CD14-positive monocyte (primary cell): ENCODE measurements around the gene MTMR12. TPM values are rescaled to one million over a fixed set of nuclear protein-coding genes. Genes with fewer than 3 reads are reported as not detected.

Experiments
- DNase-seq, 3 donors: peaks; one replicate each; pipeline ENCODE4 v3.0.0-alpha.2; 2011 to 2022
- H2AFZ ChIP-seq: 2 replicates; pipeline ENCODE4 v1.6.0; 2012; ENCODE audit warnings: mild to moderate bottlenecking, low read depth, low read length, inconsistent platforms; ENCODE audit not compliant: insufficient read depth, poor library complexity, severe bottlenecking
- H3K27ac ChIP-seq, 2 donors: 1 replicate in 1 of 2; 2 replicates in 1 of 2; pipeline ENCODE4 v1.5.1; 2012 to 2013; ENCODE audit warnings: low read length in 2 of 2, control low read depth in 1 of 2, inconsistent platforms in 1 of 2, low read depth in 1 of 2, mild to moderate bottlenecking in 1 of 2
- H3K27me3 ChIP-seq, 2 donors: one replicate each; pipeline versions ENCODE4 v1.6.0 to v1.6.1; 2011 to 2013; ENCODE audit warnings: low read length in 2 of 2; ENCODE audit not compliant: control insufficient read depth in 2 of 2, insufficient read depth in 2 of 2
- H3K36me3 ChIP-seq, 2 donors: replicated peaks in 1 of 2; 1 replicate in 1 of 2; 2 replicates in 1 of 2; pipeline versions ENCODE4 v1.5.1 to v1.6.1; 2012 to 2013; ENCODE audit warnings: low read length in 2 of 2, control low read depth in 1 of 2, inconsistent platforms in 1 of 2, mild to moderate bottlenecking in 1 of 2; ENCODE audit not compliant: insufficient read depth in 2 of 2, control insufficient read depth in 1 of 2
- H3K4me1 ChIP-seq, 2 donors: 1 replicate in 1 of 2; 2 replicates in 1 of 2; pipeline versions ENCODE4 v1.5.1 to v1.6.1; 2012 to 2013; ENCODE audit warnings: low read length in 2 of 2, control low read depth in 1 of 2, inconsistent platforms in 1 of 2, mild to moderate bottlenecking in 1 of 2, moderate library complexity in 1 of 2; ENCODE audit not compliant: insufficient read depth in 2 of 2, control insufficient read depth in 1 of 2
- H3K4me2 ChIP-seq: replicated peaks from 2 replicates; pipeline ENCODE3; 2012; ENCODE audit warnings: low read length, moderate library complexity, mild to moderate bottlenecking; ENCODE audit not compliant: poor library complexity, severe bottlenecking; ENCODE audit errors: extremely low read depth
- H3K4me3 ChIP-seq, 3 experiments: fragments of 200-600 bp in 1 of 3; sonication (generic) in 1 of 3; replicated peaks in 1 of 3; 1 replicate in 2 of 3; 2 replicates in 1 of 3; pipeline ENCODE4 v1.5.1; 2011 to 2013; ENCODE audit warnings: low read length in 3 of 3, mild to moderate bottlenecking in 3 of 3, control low read depth in 2 of 3, low read depth in 2 of 3, inconsistent platforms in 1 of 3, moderate library complexity in 1 of 3
- H3K79me2 ChIP-seq: 2 replicates; pipeline ENCODE4 v1.6.0; 2012; ENCODE audit warnings: mild to moderate bottlenecking, control low read depth, inconsistent platforms, low read length, moderate library complexity; ENCODE audit not compliant: insufficient read depth
- H3K9ac ChIP-seq: 2 replicates; pipeline ENCODE4 v1.6.0; 2017; ENCODE audit warnings: low read length, mild to moderate bottlenecking; ENCODE audit not compliant: insufficient read depth, poor library complexity, severe bottlenecking
- H3K9me3 ChIP-seq, 2 donors: replicated peaks in 1 of 2; 1 replicate in 1 of 2; 2 replicates in 1 of 2; pipeline versions ENCODE4 v1.5.1 to v1.6.1; 2012 to 2013; ENCODE audit warnings: low read length in 2 of 2, control low read depth in 1 of 2; ENCODE audit not compliant: control insufficient read depth in 1 of 2, insufficient read depth in 1 of 2
- H4K20me1 ChIP-seq: 2 replicates; pipeline ENCODE4 v1.6.0; 2012; ENCODE audit warnings: mild to moderate bottlenecking, low read length, control low read depth, moderate library complexity; ENCODE audit not compliant: insufficient read depth
- H3K27ac Mint-ChIP-seq, 7 donors: one replicate each; pipeline ENCODE4 v1.8.0; 2020; ENCODE audit warnings: mild to moderate bottlenecking in 7 of 7, mixed read lengths in 7 of 7, moderate library complexity in 6 of 7, inconsistent platforms in 2 of 7
- H3K27me3 Mint-ChIP-seq, 3 donors: one replicate each; pipeline ENCODE4 v1.8.0; 2021 to 2022; ENCODE audit warnings: low read depth in 3 of 3, mild to moderate bottlenecking in 3 of 3, mixed read lengths in 3 of 3, moderate library complexity in 3 of 3, inconsistent platforms in 1 of 3
- H3K36me3 Mint-ChIP-seq, 2 donors: one replicate each; pipeline ENCODE4 v1.8.0; 2020; ENCODE audit warnings: mixed read lengths in 2 of 2, inconsistent platforms in 1 of 2, mild to moderate bottlenecking in 1 of 2
- H3K4me1 Mint-ChIP-seq: one replicate; pipeline ENCODE4 v1.8.0; 2020; ENCODE audit warnings: mild to moderate bottlenecking, mixed read lengths
- H3K4me3 Mint-ChIP-seq, 2 donors: one replicate each; pipeline ENCODE4 v1.8.0; 2020; ENCODE audit warnings: mild to moderate bottlenecking in 2 of 2, mixed read lengths in 2 of 2, moderate library complexity in 1 of 2
- H3K9me3 Mint-ChIP-seq, 7 donors: one replicate each; pipeline ENCODE4 v1.8.0; 2020 to 2022; ENCODE audit warnings: mixed read lengths in 7 of 7, mild to moderate bottlenecking in 6 of 7, moderate library complexity in 6 of 7, inconsistent platforms in 2 of 7
- CTCF ChIP-seq: fragments of 200-600 bp; IDR thresholded peaks from one replicate; pipeline ENCODE4 v1.8.0; 2022; ENCODE audit warnings: antibody characterized with exemption, mild to moderate bottlenecking
- WGBS: methylation state at CpG from one replicate; pipeline ENCODE4 v1.1.5; 2013; ENCODE audit warnings: missing lambda C conversion rate; ENCODE audit not compliant: insufficient coverage; 5-methylcytosine and 5-hydroxymethylcytosine counted together
- intact Hi-C, 2 donors: fragments of 100-400 bp; cut with micrococcal nuclease; formaldehyde crosslinking; loops; one replicate each; pipeline versions ENCODE4 v1.15.0 to v1.15.1; 2023
- polyA plus RNA-seq, 3 donors: library from polyadenylated mRNA; depleted of rRNA in 1 of 3; unstranded in 2 of 3; stranded (reverse) in 1 of 3; fragments of 300-500 nt in 2 of 3; fragments of >200 nt in 1 of 3; fragmentation: Illumina TruSeq in 2 of 3; gene quantifications; 1 replicate in 2 of 3; 2 replicates in 1 of 3; pipeline ENCODE4 v1.2.3, GENCODE V29; 2012 to 2021

The MTMR12 gene
- polyA plus RNA-seq, 3 donors: 10.3 to 19.0 (median 17.3) TPM

GRCh38 chr5:32339198-32339597 is 26.5 kb upstream of the MTMR12 start:
- no peaks in the 10 kb centered on the region for H3K79me2 ChIP-seq
- H3K4me3 ChIP-seq: no peak overlapping the region
- no peak overlapping the region for H3K4me3 Mint-ChIP-seq
- no peak for TF ChIP-seq CTCF
- H3K36me3 ChIP-seq: no peaks in the 10 kb centered on the region
- H3K4me2 ChIP-seq: no peak overlapping the region
- intact Hi-C loops: no loop called here
- no peak for DNase-seq
- H3K27ac Mint-ChIP-seq: no peak overlapping the region
- no CpG with 5 or more reads among the region's 2 CpGs for WGBS
- no peaks in the 10 kb centered on the region for H3K36me3 Mint-ChIP-seq
- no peaks in the 10 kb centered on the region for H4K20me1 ChIP-seq
- H2AFZ ChIP-seq: no peak overlapping the region
- peaks cover 0 to 2% (median 0%) of the 10 kb centered on the region in 3 donors for H3K27me3 Mint-ChIP-seq
- H3K4me1 ChIP-seq: no peaks in the 10 kb centered on the region
- no peaks in the 10 kb centered on the region for H3K27me3 ChIP-seq
- H3K9me3 Mint-ChIP-seq: peaks cover 19 to 51% (median 40%) of the 10 kb centered on the region in 7 donors
- H3K9ac ChIP-seq: no peak overlapping the region
- peaks cover 23 to 30% of the 10 kb centered on the region in 2 donors for H3K9me3 ChIP-seq
- H3K27ac ChIP-seq: no peak overlapping the region
- H3K4me1 Mint-ChIP-seq: no peaks in the 10 kb centered on the region

DNA sequence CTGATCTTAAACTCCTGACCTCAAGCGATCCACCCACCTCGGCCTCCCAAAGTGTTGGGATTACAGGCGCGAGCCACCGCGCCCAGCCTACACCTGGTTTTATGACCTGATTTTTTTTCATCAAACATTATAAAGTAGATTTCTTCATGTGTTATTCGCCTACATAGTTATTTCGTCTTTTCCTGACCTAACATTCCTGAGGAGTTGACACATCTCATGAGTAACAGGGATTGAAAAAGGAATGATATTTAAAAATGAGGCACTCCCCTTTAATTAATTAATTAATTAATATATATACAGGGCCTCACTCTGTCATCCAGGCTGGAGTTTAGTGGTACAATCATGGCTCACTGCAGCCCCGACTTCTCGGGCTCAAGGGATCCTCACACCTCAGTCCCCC is 20.2 kb upstream of the MTMR12 start:
- H3K4me1 ChIP-seq: no peaks in the 10 kb centered on the region
- H3K36me3 ChIP-seq: no peaks in the 10 kb centered on the region
- H3K9me3 ChIP-seq: peaks cover under 1 to 5% of the 10 kb centered on the region in 2 donors
- intact Hi-C loops: no loop called here
- no peak overlapping the region for H3K27ac Mint-ChIP-seq
- peaks cover 4 to 14% (median 8%) of the 10 kb centered on the region in 7 donors for H3K9me3 Mint-ChIP-seq
- H3K4me1 Mint-ChIP-seq: no peaks in the 10 kb centered on the region
- TF ChIP-seq CTCF: no peak
- no peak overlapping the region for H3K4me3 ChIP-seq
- H3K27me3 ChIP-seq: no peaks in the 10 kb centered on the region
- no peak overlapping the region for H3K4me2 ChIP-seq
- no peaks in the 10 kb centered on the region for H3K79me2 ChIP-seq
- H3K27ac ChIP-seq: no peak overlapping the region
- H4K20me1 ChIP-seq: no peaks in the 10 kb centered on the region
- no peak for DNase-seq
- 100% methylated on average over 2 of the region's 10 CpGs for WGBS
- no peak overlapping the region for H3K9ac ChIP-seq
- no peak overlapping the region for H2AFZ ChIP-seq
- peaks cover 1 to 4% (median 1%) of the 10 kb centered on the region in 3 donors for H3K27me3 Mint-ChIP-seq
- H3K36me3 Mint-ChIP-seq: no peaks in the 10 kb centered on the region
- no peak overlapping the region for H3K4me3 Mint-ChIP-seq
